K562 (cell line): ENCODE measurements around the gene PRDM11. TPM values are rescaled to one million over a fixed set of nuclear protein-coding genes. Genes with fewer than 3 reads are reported as not detected.

Source experiments
- ATAC-seq: fragments of 200-7000 bp; cut with Tn5 transposase; 3 replicates; pipeline ENCODE4 v1.9.1; 2020; ENCODE audit warnings: moderate library complexity
- BruUV-seq: library from RNA; stranded (reverse); fragments of 400-500 nt; replicated peaks from 2 replicates; lab custom pipeline; 2021; lab: Mats Ljungman, UMichigan
- CTCF ChIA-PET: fragments of 300-600 bp; formaldehyde crosslinking; extraction: SDS; loops from one replicate; lab custom pipeline; 2021; ENCODE audit warnings: low intra/inter-chr PET ratio; lab: Yijun Ruan, JAX
- POLR2A ChIA-PET: fragments of 300-600, 350-650 bp; sonication (Branson Sonifier 250); formaldehyde crosslinking; extraction: SDS; loops from one replicate; lab custom pipeline; 2021; ENCODE audit warnings: antibody characterized with exemption, inconsistent platforms; lab: Yijun Ruan, JAX
- DNase-seq, 4 experiments: peaks; one replicate each; pipeline versions ENCODE4 v3.0.0 to v3.0.0-alpha.2; 2011 to 2018; ENCODE audit warnings: low spot score in 3 of 4, mixed read lengths in 3 of 4; ENCODE audit errors: extremely low read depth in 1 of 4
- FAIRE-seq: peaks from 2 replicates; lab custom pipeline; 2011; peaks lifted over from hg19 to GRCh38; lab: Jason Lieb, UNC
- H2AFZ ChIP-seq: 2 replicates; pipeline ENCODE4 v1.6.0; 2011; ENCODE audit warnings: low read depth, low read length, control low read depth, inconsistent platforms
- H3K27ac ChIP-seq: fragments of 200-600 bp; 3 replicates; pipeline ENCODE4 v1.8.0; 2011; ENCODE audit warnings: low read depth, mild to moderate bottlenecking, control low read depth, inconsistent platforms, low read length, moderate library complexity, mixed read lengths; ENCODE audit errors: extremely low read depth
- H3K27me3 ChIP-seq, 2 experiments: fragments of 300-600 bp in 1 of 2; 2 replicates in 1 of 2; 3 replicates in 1 of 2; pipeline versions ENCODE4 v1.6.0 to v1.8.0; 2011; ENCODE audit warnings: inconsistent platforms in 2 of 2, low read length in 2 of 2, mild to moderate bottlenecking in 1 of 2, mixed read lengths in 1 of 2, moderate library complexity in 1 of 2; ENCODE audit not compliant: control insufficient read depth in 2 of 2, insufficient read depth in 2 of 2
- H3K36me3 ChIP-seq: fragments of 300-600 bp; 3 replicates; pipeline ENCODE4 v1.8.0; 2011; ENCODE audit warnings: mild to moderate bottlenecking, low read length, inconsistent platforms; ENCODE audit not compliant: control insufficient read depth, insufficient read depth
- H3K4me1 ChIP-seq, 2 experiments: fragments of 200-600 bp in 1 of 2; replicated peaks in 1 of 2; 2 replicates in 1 of 2; 3 replicates in 1 of 2; pipeline versions ENCODE4 v1.5.1 to v1.8.0; 2011; ENCODE audit warnings: inconsistent platforms in 2 of 2, low read length in 2 of 2, mild to moderate bottlenecking in 1 of 2, mixed read lengths in 1 of 2, moderate library complexity in 1 of 2; ENCODE audit not compliant: control insufficient read depth in 2 of 2, insufficient read depth in 2 of 2
- H3K4me2 ChIP-seq: 2 replicates; pipeline ENCODE4 v1.6.1; 2011; ENCODE audit warnings: low read length, control low read depth, inconsistent platforms, mixed read lengths; ENCODE audit not compliant: insufficient read depth
- H3K4me3 ChIP-seq: fragments of 200-600 bp; sonication (generic), shearing (Covaris generic); 2 replicates; pipeline ENCODE4 v1.5.1; 2016; ENCODE audit warnings: control low read depth, inconsistent platforms
- H3K79me2 ChIP-seq: fragments of 200-600 bp; 3 replicates; pipeline ENCODE4 v1.8.0; 2011; ENCODE audit warnings: low read length, inconsistent platforms; ENCODE audit not compliant: control insufficient read depth, insufficient read depth
- H3K9ac ChIP-seq, 2 experiments: 2 replicates each; pipeline versions ENCODE4 v1.6.0 to v1.6.1; 2011; ENCODE audit warnings: low read depth in 2 of 2, low read length in 2 of 2, control low read depth in 1 of 2, inconsistent platforms in 1 of 2, mild to moderate bottlenecking in 1 of 2, mixed read lengths in 1 of 2; ENCODE audit not compliant: insufficient read depth in 1 of 2
- H3K9me1 ChIP-seq: one replicate; pipeline ENCODE4 v1.6.0; 2011; ENCODE audit warnings: inconsistent platforms, mild to moderate bottlenecking, low read length, moderate library complexity; ENCODE audit not compliant: control insufficient read depth, insufficient read depth
- H3K9me3 ChIP-seq: replicated peaks from 2 replicates; pipeline ENCODE4 v1.5.1; 2011; ENCODE audit warnings: low read depth, low read length, inconsistent platforms; ENCODE audit not compliant: control insufficient read depth, insufficient read depth
- H4K20me1 ChIP-seq: replicated peaks from 2 replicates; pipeline ENCODE4 v1.6.1; 2011; ENCODE audit warnings: low read length, inconsistent platforms, mixed read lengths; ENCODE audit not compliant: control insufficient read depth, insufficient read depth
- CBFA2T2 ChIP-seq: fragments of 450-650 bp; conservative IDR thresholded peaks from 2 replicates; pipeline ENCODE4 v1.6.1; 2017; ENCODE audit warnings: mild to moderate bottlenecking
- FOXA1 ChIP-seq: fragments of 450-650 bp; IDR thresholded peaks from 2 replicates; pipeline ENCODE4 v1.6.1; 2016; ENCODE audit warnings: mild to moderate bottlenecking, borderline replicate concordance
- GTF2A2 ChIP-seq: IDR thresholded peaks from 2 replicates; pipeline ENCODE4 v1.6.1; 2016; ENCODE audit warnings: mild to moderate bottlenecking, missing genetic modification characterization, missing compliant biosample characterization
- LEF1 ChIP-seq: fragments of 450-650 bp; IDR thresholded peaks from 2 replicates; pipeline ENCODE4 v1.6.1; 2016; ENCODE audit warnings: mild to moderate bottlenecking
- NR2C2 ChIP-seq, 2 experiments: fragments of 200-800 bp in 1 of 2; sonication (Bioruptor generic) in 1 of 2; sonication (generic) in 1 of 2; formaldehyde crosslinking in 1 of 2; IDR thresholded peaks; 2 replicates each; pipeline versions ENCODE4 v1.6.1 to v1.8.0; 2016 to 2022; ENCODE audit warnings: mild to moderate bottlenecking in 1 of 2, missing compliant biosample characterization in 1 of 2, missing genetic modification characterization in 1 of 2, missing genetic modification reagents in 1 of 2
- ZBTB5 ChIP-seq: fragments of 450-650 bp; IDR thresholded peaks from 2 replicates; pipeline ENCODE4 v1.6.1; 2017; ENCODE audit warnings: antibody characterized with exemption
- ZNF3 ChIP-seq: fragments of 250-450 bp; sonication (Bioruptor Pico); IDR thresholded peaks from 2 replicates; pipeline ENCODE4 v1.5.0; 2021; ENCODE audit warnings: mild to moderate bottlenecking, moderate library complexity
- ZNF347 ChIP-seq: fragments of 450-650 bp; formaldehyde crosslinking; IDR thresholded peaks from 2 replicates; pipeline ENCODE4 v1.4.0; 2020; ENCODE audit warnings: low read depth, mild to moderate bottlenecking, moderate library complexity
- ZSCAN29 ChIP-seq: fragments of 450-650 bp; IDR thresholded peaks from 2 replicates; pipeline ENCODE4 v1.6.1; 2017
- WGBS: fragments of 100-300 bp; shearing (Covaris generic); methylation state at CpG from one replicate; pipeline ENCODE4 v1.1.6; 2016; ENCODE audit warnings: low coverage, mixed read lengths; ENCODE audit not compliant: insufficient coverage; ENCODE audit errors: missing lambda C conversion rate; 5-methylcytosine and 5-hydroxymethylcytosine counted together
- in situ Hi-C: fragments of 300-500 bp; cut with MboI; formaldehyde crosslinking; loops from 4 replicates; pipeline ENCODE4 v1.15.0; 2018; ENCODE audit warnings: inconsistent platforms, mixed read lengths
- intact Hi-C: fragments of 100-400 bp; cut with micrococcal nuclease; formaldehyde crosslinking; loops from 2 replicates; pipeline ENCODE4 v1.14.2; 2022
- polyA plus RNA-seq, 8 experiments: library from polyadenylated mRNA; depleted of rRNA in 4 of 8; stranded (reverse) in 5 of 8; unstranded in 3 of 8; fragments of >200 nt; fragmentation: Nextera tagmentation in 2 of 8; fragmentation: Illumina TruSeq in 1 of 8; extraction: Ambion mirVana in 2 of 8; extraction: Trizol in 1 of 8; gene quantifications; 2 replicates each; pipeline versions ENCODE4 v1.2.1 to v1.2.3, GENCODE V29; 2011 to 2014; ENCODE audit warnings: inconsistent platforms in 1 of 8, missing spikeins in 1 of 8
- total RNA-seq, 7 experiments: library from RNA; depleted of rRNA in 6 of 7; stranded (reverse); fragments of >200 nt in 6 of 7; fragmentation: Illumina TruSeq in 2 of 7; extraction: Trizol in 2 of 7; gene quantifications; 2 replicates each; pipeline versions ENCODE4 v1.2.1 to v1.2.3, GENCODE V29; 2011 to 2021; ENCODE audit warnings: low replicate concordance in 1 of 7
- TF ChIP-seq, protein P1 (sequence below): sonication (generic); formaldehyde crosslinking; IDR thresholded peaks from 2 replicates; pipeline ENCODE4 v1.8.1; 2023; ENCODE audit warnings: mild to moderate bottlenecking, missing genetic modification reagents, moderate library complexity
- TF ChIP-seq, protein P2 (sequence below): fragments of 250-450 bp; sonication (Bioruptor Pico); IDR thresholded peaks from 2 replicates; pipeline ENCODE4 v1.4.0; 2020; ENCODE audit warnings: borderline replicate concordance

PRDM11 gene
- total and polyA plus RNA-seq, 9 of the 15 experiments (the other 6 are each of a cell fraction or from before 2014, with no cell fraction given): 0.01 to 1.1 (median 0.29) TPM

- CTCF ChIA-PET: no interaction called here
Observed at GRCh38 chr11:45150301-45150700, 3.9 kb downstream of the PRDM11 start.

More at GRCh38 chr11:45150301-45150700, 3.9 kb downstream of the PRDM11 start:
- BruUV-seq: no TSS peak
- H3K4me2 ChIP-seq: no peak overlapping the region
- no peak overlapping the region for H2AFZ ChIP-seq
- ATAC-seq (no peak), FAIRE-seq (no peak)
- H3K79me2 ChIP-seq: no peaks in the 10 kb centered on the region
- no peak overlapping the region for H3K9ac ChIP-seq
- no peaks in the 10 kb centered on the region for H4K20me1 ChIP-seq
- peaks cover 10 to 48% of the 10 kb centered on the region in 2 experiments; a peak in 3 of 5 replicates for H3K27me3 ChIP-seq
- intact Hi-C loops (no loop called here), in situ Hi-C loops (no loop called here)
- WGBS: 0% methylated on average over 2 of the region's 2 CpGs
- POLR2A ChIA-PET: interaction anchor here (0.8 kb wide), 1 partner anchor 9 kb away, joined by 4 read pairs; no protein-coding TSS in a partner anchor
- H3K9me3 ChIP-seq: no peaks in the 10 kb centered on the region
- H3K9me1 ChIP-seq: no peaks in the 10 kb centered on the region
- TF ChIP-seq ZNF3 (CRISPR knock-in tag): no peak
- TF ChIP-seq, protein P1, sequence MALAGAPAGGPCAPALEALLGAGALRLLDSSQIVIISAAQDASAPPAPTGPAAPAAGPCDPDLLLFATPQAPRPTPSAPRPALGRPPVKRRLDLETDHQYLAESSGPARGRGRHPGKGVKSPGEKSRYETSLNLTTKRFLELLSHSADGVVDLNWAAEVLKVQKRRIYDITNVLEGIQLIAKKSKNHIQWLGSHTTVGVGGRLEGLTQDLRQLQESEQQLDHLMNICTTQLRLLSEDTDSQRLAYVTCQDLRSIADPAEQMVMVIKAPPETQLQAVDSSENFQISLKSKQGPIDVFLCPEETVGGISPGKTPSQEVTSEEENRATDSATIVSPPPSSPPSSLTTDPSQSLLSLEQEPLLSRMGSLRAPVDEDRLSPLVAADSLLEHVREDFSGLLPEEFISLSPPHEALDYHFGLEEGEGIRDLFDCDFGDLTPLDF (CRISPR knock-in tag): no peak
- TF ChIP-seq LEF1: no peak
- TF ChIP-seq, protein P2, sequence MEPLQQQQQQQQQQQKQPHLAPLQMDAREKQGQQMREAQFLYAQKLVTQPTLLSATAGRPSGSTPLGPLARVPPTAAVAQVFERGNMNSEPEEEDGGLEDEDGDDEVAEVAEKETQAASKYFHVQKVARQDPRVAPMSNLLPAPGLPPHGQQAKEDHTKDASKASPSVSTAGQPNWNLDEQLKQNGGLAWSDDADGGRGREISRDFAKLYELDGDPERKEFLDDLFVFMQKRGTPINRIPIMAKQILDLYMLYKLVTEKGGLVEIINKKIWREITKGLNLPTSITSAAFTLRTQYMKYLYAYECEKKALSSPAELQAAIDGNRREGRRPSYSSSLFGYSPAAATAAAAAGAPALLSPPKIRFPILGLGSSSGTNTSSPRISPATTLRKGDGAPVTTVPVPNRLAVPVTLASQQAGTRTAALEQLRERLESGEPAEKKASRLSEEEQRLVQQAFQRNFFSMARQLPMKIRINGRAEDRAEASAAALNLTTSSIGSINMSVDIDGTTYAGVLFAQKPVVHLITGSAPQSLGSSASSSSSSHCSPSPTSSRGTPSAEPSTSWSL (CRISPR knock-in tag): no peak
- TF ChIP-seq ZNF347 (CRISPR knock-in tag): no peak
- TF ChIP-seq FOXA1: no peak
- TF ChIP-seq GTF2A2: no peak
- TF ChIP-seq CBFA2T2: no peak
- no peak for TF ChIP-seq ZSCAN29
- no peak for TF ChIP-seq NR2C2 (CRISPR knock-in tag; IDR thresholded peaks at IDR 0.05)
- no peak for TF ChIP-seq NR2C2 (tag; IDR thresholded peaks at IDR 0.05)
- no peak for TF ChIP-seq ZBTB5
- TF ChIP-seq, all 486 proteins: peak for 0
- Histone ChIP-seq H3K4me3 (no peak overlapping the region), H3K27ac (no peak overlapping the region), H3K36me3 (no peaks in the 10 kb centered on the region), H3K4me1 (peaks cover 0 to 15% of the 10 kb centered on the region in 2 experiments; a peak in 3 of 5 replicates)
- no peak for DNase-seq
